ENCODE results near the gene TGDS. TPM values are rescaled to one million over a fixed set of nuclear protein-coding genes. Genes with fewer than 3 reads are reported as not detected.

Gene TGDS
- total RNA-seq, 4 donors from 2014 or later = 15.8 to 25.2 (median 20.4) TPM

DNA sequence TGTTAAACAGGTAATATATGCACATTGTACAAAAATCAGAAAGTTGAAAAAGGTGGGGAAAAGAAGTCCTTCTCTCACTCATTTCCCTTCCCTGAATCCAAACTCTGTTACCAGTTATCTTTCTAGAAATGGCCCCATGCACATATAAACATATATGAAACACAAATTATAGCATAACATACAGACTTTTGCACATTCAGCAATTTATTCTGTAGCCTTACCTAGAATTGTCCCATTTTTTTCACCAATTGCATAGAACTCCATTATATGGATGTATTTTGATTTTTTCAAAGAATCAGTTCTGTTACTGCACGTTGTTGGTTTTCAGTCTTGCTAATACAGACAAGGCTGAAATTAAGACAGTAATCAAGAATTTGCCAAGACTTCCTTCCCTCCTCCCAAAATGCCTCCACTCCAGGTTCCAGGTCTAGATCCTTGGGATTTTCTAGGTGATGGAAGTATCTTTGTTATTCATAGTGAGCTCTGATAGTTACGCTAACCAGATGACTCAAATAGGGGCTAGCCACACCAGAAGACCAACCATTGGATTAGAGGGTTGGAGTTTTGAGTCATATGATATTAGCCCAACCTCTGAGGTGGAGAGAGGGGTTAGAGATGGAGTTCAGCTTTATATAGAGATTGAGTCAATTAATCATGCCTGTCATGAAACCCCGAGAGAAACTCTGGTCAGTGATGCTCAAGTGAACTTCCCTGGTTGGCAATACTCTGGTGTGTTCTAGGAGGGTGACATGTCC, 36.5 kb upstream of the TGDS start:
- H3K4me3 ChIP-seq (replicated peaks in 1 of 3) = no peak overlapping the region
- DNase-seq = no peak
- no peak overlapping the region for H3K27ac ChIP-seq
- H3K36me3 ChIP-seq = no peaks in the 10 kb centered on the region
- TF ChIP-seq CTCF (IDR thresholded peaks at IDR 0.05) = no peak
- TF ChIP-seq POLR2A (IDR thresholded peaks at IDR 0.05) = no peak
- intact Hi-C loops (cut with DNase I) = no loop called here
- no peaks in the 10 kb centered on the region for H3K27me3 ChIP-seq
- 93 to 96% methylated on average over 3 of the region's 3 CpGs for WGBS, 2 donors
- no peaks in the 10 kb centered on the region for H3K4me1 ChIP-seq
- no peaks in the 10 kb centered on the region for H3K9me3 ChIP-seq

GRCh38 chr13:94630858-94631257, 34.9 kb upstream of the TGDS start:
- TF ChIP-seq CTCF (IDR thresholded peaks at IDR 0.05) (no peak), POLR2A (IDR thresholded peaks at IDR 0.05) (no peak)
- H3K4me1 ChIP-seq = no peaks in the 10 kb centered on the region
- no peak overlapping the region for H3K4me3 ChIP-seq (replicated peaks in 1 of 3)
- WGBS, 2 donors = 74% methylated on average over 2 of the region's 2 CpGs; no CpG with 5 or more reads in 1 of the 2 donors
- peak in 1 of 2 donors; percentile 17 for DNase-seq
- H3K27ac ChIP-seq = no peak overlapping the region
- H3K27me3 ChIP-seq = no peaks in the 10 kb centered on the region
- intact Hi-C loops (cut with DNase I) = no loop called here
- H3K36me3 ChIP-seq = no peaks in the 10 kb centered on the region
- no peaks in the 10 kb centered on the region for H3K9me3 ChIP-seq

DNA sequence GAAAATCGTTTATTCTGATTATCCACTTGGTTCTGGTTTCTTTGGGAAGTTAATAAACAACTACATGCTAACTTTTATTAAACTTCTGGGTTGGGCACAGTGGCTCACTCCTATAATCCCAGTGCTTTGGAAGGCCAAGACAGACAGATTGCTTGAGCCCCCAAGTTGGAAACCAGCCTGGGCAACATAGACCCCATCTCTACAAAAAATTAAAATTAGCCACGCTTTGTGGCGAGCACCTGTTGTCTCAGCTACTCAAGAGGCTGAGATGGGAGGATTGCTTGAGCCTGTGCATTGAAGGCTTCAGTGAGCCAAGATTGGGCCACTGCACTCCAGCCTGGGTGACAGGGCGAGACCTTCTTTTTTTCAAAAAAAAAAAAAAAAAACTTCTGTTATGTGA, 27.4 kb upstream of the TGDS start:
- Histone ChIP-seq H3K27me3 (no peaks in the 10 kb centered on the region), H3K27ac (no peak overlapping the region), H3K9me3 (no peaks in the 10 kb centered on the region), H3K4me3 (replicated peaks in 1 of 3) (no peak overlapping the region), H3K4me1 (no peaks in the 10 kb centered on the region), H3K36me3 (peaks cover 0 to 16% of the 10 kb centered on the region in 2 donors)
- intact Hi-C loops (cut with DNase I) = no loop called here
- 91 to 95% methylated on average over 4 of the region's 4 CpGs for WGBS, 2 donors
- no peak for TF ChIP-seq CTCF (IDR thresholded peaks at IDR 0.05)
- TF ChIP-seq POLR2A (IDR thresholded peaks at IDR 0.05) = no peak
- DNase-seq = no peak

GRCh38 chr13:94622344-94622743, 26.4 kb upstream of the TGDS start:
- no peaks in the 10 kb centered on the region for H3K9me3 ChIP-seq
- H3K36me3 ChIP-seq = peaks cover 0 to 16% of the 10 kb centered on the region in 2 donors
- no peaks in the 10 kb centered on the region for H3K4me1 ChIP-seq
- H3K4me3 ChIP-seq (replicated peaks in 1 of 3) = no peak overlapping the region
- no peak overlapping the region for H3K27ac ChIP-seq
- intact Hi-C loops (cut with DNase I) = no loop called here
- H3K27me3 ChIP-seq = no peaks in the 10 kb centered on the region
- TF ChIP-seq CTCF (IDR thresholded peaks at IDR 0.05) = no peak
- no peak for DNase-seq
- WGBS, 2 donors = 82 to 94% methylated on average over 2 of the region's 2 CpGs

- TF ChIP-seq CTCF (IDR thresholded peaks at IDR 0.05) = peak; percentile 14 to 56 (median 34)
- no peak for TF ChIP-seq POLR2A (IDR thresholded peaks at IDR 0.05)
- Histone ChIP-seq H3K27ac (no peak overlapping the region), H3K36me3 (peaks cover 0 to 16% of the 10 kb centered on the region in 2 donors), H3K27me3 (no peaks in the 10 kb centered on the region), H3K4me1 (no peaks in the 10 kb centered on the region), H3K9me3 (no peaks in the 10 kb centered on the region), H3K4me3 (replicated peaks in 1 of 3) (no peak overlapping the region)
- peak; percentile 19 to 23 for DNase-seq
- intact Hi-C loops (cut with DNase I) = no loop called here
- WGBS, 2 donors = 85 to 86% methylated on average over 2 of the region's 2 CpGs
Measured at GRCh38 chr13:94620286-94620896, 24.4 kb upstream of the TGDS start.

Measured in thyroid gland (tissue), 4 donors.